GM12872 (cell line): Measurements from ENCODE around the gene IL1RL1.

Experiments
- TF ChIP-seq, protein P1 (sequence below): IDR thresholded peaks from 3 replicates; pipeline ENCODE4 v1.5.1; 2011; ENCODE audit warnings: low read depth, mild to moderate bottlenecking, low read length, moderate library complexity; ENCODE audit not compliant: insufficient read depth

IL1RL1 gene

GRCh38 chr2:102318437-102318836 is 7.1 kb downstream of the IL1RL1 start:
- TF ChIP-seq, protein P1, sequence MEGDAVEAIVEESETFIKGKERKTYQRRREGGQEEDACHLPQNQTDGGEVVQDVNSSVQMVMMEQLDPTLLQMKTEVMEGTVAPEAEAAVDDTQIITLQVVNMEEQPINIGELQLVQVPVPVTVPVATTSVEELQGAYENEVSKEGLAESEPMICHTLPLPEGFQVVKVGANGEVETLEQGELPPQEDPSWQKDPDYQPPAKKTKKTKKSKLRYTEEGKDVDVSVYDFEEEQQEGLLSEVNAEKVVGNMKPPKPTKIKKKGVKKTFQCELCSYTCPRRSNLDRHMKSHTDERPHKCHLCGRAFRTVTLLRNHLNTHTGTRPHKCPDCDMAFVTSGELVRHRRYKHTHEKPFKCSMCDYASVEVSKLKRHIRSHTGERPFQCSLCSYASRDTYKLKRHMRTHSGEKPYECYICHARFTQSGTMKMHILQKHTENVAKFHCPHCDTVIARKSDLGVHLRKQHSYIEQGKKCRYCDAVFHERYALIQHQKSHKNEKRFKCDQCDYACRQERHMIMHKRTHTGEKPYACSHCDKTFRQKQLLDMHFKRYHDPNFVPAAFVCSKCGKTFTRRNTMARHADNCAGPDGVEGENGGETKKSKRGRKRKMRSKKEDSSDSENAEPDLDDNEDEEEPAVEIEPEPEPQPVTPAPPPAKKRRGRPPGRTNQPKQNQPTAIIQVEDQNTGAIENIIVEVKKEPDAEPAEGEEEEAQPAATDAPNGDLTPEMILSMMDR: no peak

- TF ChIP-seq, protein P1: no peak
Measured at GRCh38 chr2:102321941-102322719, 10.8 kb downstream of the IL1RL1 start.

- TF ChIP-seq, protein P1: no peak
Measured at GRCh38 chr2:102331311-102331980, 20.1 kb downstream of the IL1RL1 start.

- TF ChIP-seq, protein P1: no peak
Measured at GRCh38 chr2:102334486-102334885, 23.1 kb downstream of the IL1RL1 start.

GRCh38 chr2:102335871-102336366 is 24.6 kb downstream of the IL1RL1 start:
- TF ChIP-seq, protein P1: no peak

DNA sequence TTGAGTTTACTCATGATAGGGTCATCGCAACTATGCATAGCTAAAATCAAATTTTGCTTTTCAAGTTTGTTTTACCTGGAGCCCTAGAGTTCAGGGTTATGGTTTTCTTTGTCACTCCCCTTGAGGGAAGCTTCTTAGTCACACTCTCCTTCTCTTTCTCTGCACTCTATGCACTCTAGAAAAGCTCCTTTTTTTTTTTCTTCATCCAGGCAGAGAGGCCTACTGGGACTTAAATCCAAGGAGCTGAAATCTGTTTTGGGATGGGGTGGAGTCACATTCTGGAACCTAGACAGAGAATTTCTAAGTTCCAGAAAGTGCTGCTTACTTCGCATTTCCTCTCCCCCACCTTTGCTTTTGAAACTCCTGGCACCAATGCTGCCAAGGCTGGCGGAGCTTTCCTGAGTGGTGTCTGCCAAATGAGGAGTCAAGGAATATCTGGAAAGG is 25.2 kb downstream of the IL1RL1 start:
- TF ChIP-seq, protein P1: no peak

GRCh38 chr2:102337012-102337411 is 25.6 kb downstream of the IL1RL1 start:
- TF ChIP-seq, protein P1: no peak
